Measurements from ENCODE around the gene TXNDC8.

DNA sequence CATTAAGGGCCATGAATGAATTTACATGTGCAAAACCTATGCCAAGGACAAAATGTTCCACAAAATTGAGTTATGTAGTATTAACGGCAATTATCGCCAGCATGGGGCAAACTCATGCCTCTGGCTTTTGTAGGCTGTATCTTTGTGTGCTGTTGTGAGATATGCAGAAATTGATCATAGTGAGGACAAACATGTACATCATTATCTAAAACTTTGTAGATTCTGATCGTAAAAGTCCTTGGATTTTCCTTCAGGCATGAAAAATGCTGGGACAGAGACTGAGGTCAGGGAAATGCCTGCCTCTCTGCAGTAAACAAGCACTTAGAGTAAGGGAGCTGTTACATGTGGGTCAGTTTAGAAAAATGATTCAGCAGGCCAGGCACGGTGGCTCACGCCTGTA is 5.9 kb upstream of the TXNDC8 start:
- TF ChIP-seq, protein P1, sequence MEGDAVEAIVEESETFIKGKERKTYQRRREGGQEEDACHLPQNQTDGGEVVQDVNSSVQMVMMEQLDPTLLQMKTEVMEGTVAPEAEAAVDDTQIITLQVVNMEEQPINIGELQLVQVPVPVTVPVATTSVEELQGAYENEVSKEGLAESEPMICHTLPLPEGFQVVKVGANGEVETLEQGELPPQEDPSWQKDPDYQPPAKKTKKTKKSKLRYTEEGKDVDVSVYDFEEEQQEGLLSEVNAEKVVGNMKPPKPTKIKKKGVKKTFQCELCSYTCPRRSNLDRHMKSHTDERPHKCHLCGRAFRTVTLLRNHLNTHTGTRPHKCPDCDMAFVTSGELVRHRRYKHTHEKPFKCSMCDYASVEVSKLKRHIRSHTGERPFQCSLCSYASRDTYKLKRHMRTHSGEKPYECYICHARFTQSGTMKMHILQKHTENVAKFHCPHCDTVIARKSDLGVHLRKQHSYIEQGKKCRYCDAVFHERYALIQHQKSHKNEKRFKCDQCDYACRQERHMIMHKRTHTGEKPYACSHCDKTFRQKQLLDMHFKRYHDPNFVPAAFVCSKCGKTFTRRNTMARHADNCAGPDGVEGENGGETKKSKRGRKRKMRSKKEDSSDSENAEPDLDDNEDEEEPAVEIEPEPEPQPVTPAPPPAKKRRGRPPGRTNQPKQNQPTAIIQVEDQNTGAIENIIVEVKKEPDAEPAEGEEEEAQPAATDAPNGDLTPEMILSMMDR (IDR thresholded peaks at IDR 0.05), result no peak
- no peak for TF ChIP-seq POLR2AphosphoS5 (IDR thresholded peaks at IDR 0.05; ENCODE audit: insufficient read depth in 1 of 2, low read depth in 1 of 2)

All from vagina (tissue), 2 donors.